ENCODE measurements around the gene FKBP15. TPM values are rescaled to one million over a fixed set of nuclear protein-coding genes. Genes with fewer than 3 reads are reported as not detected.

FKBP15 gene
- total RNA-seq, 1 donor from 2014 or later, result 26.9 TPM

DNA sequence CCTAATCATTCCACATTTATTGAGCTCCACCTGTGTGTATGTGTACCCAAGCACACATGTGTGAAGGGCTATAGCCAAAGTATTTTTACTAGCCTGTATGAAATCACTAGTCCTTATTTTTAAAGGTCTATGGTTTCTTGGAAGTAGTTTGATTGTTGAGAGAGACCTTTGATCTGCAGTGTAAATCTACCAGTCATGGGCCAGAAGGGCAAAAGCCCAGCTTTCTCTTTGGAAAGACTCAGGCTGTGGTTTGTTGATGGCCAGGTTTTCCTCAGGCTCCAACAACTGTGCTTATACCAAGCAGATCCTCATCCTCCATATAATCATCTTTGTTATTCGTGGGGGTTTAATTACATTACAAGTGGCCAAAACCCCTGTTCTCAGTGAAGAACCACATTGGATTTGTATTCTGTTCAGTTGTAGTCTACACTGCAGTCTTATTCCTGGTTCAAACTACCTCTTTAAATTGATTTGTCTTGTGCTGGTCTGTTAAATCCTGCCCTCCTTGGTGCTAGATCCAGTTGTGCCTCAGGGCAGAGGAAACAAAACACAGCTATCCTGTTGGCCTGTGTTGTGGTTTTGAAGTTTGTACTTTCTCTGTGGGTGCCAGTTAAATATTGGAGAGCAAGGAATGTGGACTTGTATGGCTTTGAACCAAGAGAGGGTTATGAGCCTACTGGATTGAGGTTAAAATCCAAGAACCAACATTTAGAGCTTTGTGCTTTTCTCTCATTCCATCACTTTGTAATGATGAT lies 41.0 kb upstream of the FKBP15 start:
- H3K9me3 Mint-ChIP-seq (ENCODE audit: low read depth), result no peaks in the 10 kb centered on the region
- TF ChIP-seq, protein P1, sequence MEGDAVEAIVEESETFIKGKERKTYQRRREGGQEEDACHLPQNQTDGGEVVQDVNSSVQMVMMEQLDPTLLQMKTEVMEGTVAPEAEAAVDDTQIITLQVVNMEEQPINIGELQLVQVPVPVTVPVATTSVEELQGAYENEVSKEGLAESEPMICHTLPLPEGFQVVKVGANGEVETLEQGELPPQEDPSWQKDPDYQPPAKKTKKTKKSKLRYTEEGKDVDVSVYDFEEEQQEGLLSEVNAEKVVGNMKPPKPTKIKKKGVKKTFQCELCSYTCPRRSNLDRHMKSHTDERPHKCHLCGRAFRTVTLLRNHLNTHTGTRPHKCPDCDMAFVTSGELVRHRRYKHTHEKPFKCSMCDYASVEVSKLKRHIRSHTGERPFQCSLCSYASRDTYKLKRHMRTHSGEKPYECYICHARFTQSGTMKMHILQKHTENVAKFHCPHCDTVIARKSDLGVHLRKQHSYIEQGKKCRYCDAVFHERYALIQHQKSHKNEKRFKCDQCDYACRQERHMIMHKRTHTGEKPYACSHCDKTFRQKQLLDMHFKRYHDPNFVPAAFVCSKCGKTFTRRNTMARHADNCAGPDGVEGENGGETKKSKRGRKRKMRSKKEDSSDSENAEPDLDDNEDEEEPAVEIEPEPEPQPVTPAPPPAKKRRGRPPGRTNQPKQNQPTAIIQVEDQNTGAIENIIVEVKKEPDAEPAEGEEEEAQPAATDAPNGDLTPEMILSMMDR (IDR thresholded peaks at IDR 0.05; ENCODE audit: unreplicated experiment), result no peak
- no peak overlapping the region for H3K27ac Mint-ChIP-seq
- H3K36me3 Mint-ChIP-seq (ENCODE audit: insufficient read depth), result peaks cover 21% of the 10 kb centered on the region
- H3K4me3 Mint-ChIP-seq (ENCODE audit: low read depth), result no peak overlapping the region
- DNase-seq (ENCODE audit: low spot score, unreplicated experiment), result no peak
- peaks cover 12% of the 10 kb centered on the region for H3K4me1 Mint-ChIP-seq (ENCODE audit: low read depth)
- no peaks in the 10 kb centered on the region for H3K27me3 Mint-ChIP-seq

DNA sequence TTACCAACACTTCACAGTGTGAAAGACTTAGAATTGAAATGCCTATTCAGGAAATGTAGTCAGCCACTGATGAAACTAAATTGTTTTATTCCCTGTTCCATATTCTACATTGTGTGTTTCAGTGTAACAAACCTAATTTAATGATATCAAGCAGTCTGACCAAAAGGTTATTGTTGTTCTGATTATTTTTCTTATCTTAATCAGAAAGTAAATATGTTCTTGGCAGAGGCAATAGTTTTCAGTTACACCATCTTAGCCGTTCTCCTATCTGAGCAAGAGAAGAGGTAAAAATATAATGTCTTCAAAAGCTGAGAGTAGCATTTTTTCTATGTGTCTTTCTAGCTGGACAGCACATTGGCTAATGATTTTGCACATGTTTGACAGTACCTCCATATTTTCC lies 37.2 kb upstream of the FKBP15 start:
- H3K9me3 Mint-ChIP-seq (ENCODE audit: low read depth), result no peaks in the 10 kb centered on the region
- H3K27ac Mint-ChIP-seq, result no peak overlapping the region

DNA sequence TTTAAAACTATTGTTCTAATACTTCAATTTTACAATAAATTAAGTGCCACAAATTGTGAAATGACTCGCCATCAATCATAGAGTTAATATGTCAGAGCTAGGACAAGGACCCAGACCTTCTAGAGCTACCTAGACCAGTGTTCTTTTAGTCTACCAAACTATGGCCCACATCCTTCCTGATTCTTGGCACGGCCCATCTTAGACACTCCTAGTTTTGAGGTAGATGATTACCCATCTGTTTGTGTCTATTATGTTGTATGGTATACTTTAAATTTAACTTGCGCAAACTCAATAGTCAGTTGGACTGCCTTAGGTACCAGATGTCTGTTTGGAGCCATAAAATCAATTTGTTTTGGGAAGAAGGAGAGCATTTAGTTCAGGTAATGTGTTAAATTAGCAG lies 36.8 kb upstream of the FKBP15 start:
- no peak for DNase-seq (ENCODE audit: low spot score, unreplicated experiment)
- Mint-ChIP-seq H3K27ac (no peak overlapping the region), H3K36me3 (ENCODE audit: insufficient read depth) (peaks cover 19% of the 10 kb centered on the region), H3K27me3 (no peaks in the 10 kb centered on the region), H3K4me3 (ENCODE audit: low read depth) (no peak overlapping the region), H3K9me3 (ENCODE audit: low read depth) (no peaks in the 10 kb centered on the region), H3K4me1 (ENCODE audit: low read depth) (peaks cover 15% of the 10 kb centered on the region)
- TF ChIP-seq, protein P1 (IDR thresholded peaks at IDR 0.05; ENCODE audit: unreplicated experiment), result no peak

More for the DNA sequence above, 37.2 kb upstream of the FKBP15 start:
- Mint-ChIP-seq H3K36me3 (ENCODE audit: insufficient read depth) (peaks cover 19% of the 10 kb centered on the region), H3K4me1 (ENCODE audit: low read depth) (peaks cover 15% of the 10 kb centered on the region), H3K27me3 (no peaks in the 10 kb centered on the region), H3K4me3 (ENCODE audit: low read depth) (no peak overlapping the region)
- DNase-seq (ENCODE audit: low spot score, unreplicated experiment), result no peak
- TF ChIP-seq, protein P1 (IDR thresholded peaks at IDR 0.05; ENCODE audit: unreplicated experiment), result no peak

DNA sequence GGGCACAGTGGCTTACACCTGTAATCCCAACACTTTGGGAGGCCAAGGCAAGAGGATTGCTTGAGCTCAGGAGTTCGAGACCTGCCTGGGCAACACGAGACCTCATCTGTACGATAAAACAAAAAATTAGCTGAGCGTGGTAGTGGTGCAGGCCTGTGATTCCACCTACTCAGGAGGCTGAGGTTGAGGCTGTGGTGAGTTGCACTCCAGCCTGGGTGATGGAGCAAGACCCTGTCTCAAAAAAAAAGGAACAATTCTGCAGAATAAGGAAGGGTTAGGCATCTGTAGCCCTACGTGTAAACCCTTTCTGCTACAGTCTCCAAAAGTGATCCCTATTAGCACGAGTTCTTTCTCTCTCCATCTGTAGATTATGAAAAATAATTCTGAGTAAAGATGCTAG lies 34.4 kb upstream of the FKBP15 start:
- H3K4me1 Mint-ChIP-seq (ENCODE audit: low read depth), result peaks cover 15% of the 10 kb centered on the region
- DNase-seq (ENCODE audit: low spot score, unreplicated experiment), result no peak
- H3K27me3 Mint-ChIP-seq, result no peaks in the 10 kb centered on the region
- peaks cover 21% of the 10 kb centered on the region for H3K36me3 Mint-ChIP-seq (ENCODE audit: insufficient read depth)
- H3K9me3 Mint-ChIP-seq (ENCODE audit: low read depth), result peaks cover 2% of the 10 kb centered on the region
- H3K27ac Mint-ChIP-seq, result no peak overlapping the region
- TF ChIP-seq, protein P1 (IDR thresholded peaks at IDR 0.05; ENCODE audit: unreplicated experiment), result no peak
- no peak overlapping the region for H3K4me3 Mint-ChIP-seq (ENCODE audit: low read depth)

DNA sequence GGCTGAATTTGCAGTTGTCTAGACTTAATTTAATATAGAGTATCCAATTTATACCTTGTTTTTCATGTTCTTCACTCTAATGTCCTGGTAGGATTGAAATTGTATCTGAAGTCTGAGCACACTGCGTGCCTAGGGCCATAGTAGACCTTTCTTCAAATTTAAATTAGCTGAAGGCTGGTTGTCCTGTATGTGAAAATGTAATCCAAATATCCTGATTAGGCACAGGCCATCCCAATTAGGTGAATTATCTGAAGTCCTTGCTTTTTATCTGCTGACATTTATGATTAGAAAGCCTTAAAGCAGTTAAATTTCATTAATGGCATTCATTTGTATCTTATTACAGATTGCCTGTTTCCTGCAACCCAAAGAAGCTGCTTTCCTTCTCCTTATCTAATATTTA lies 33.9 kb upstream of the FKBP15 start:
- Mint-ChIP-seq H3K27me3 (no peaks in the 10 kb centered on the region), H3K4me3 (ENCODE audit: low read depth) (no peak overlapping the region)

More for the DNA sequence above, 33.9 kb upstream of the FKBP15 start:
- Mint-ChIP-seq H3K9me3 (ENCODE audit: low read depth) (peaks cover 2% of the 10 kb centered on the region), H3K4me1 (ENCODE audit: low read depth) (peaks cover 15% of the 10 kb centered on the region), H3K27ac (no peak overlapping the region), H3K36me3 (ENCODE audit: insufficient read depth) (peaks cover 17% of the 10 kb centered on the region)
- TF ChIP-seq, protein P1 (IDR thresholded peaks at IDR 0.05; ENCODE audit: unreplicated experiment), result no peak
- no peak for DNase-seq (ENCODE audit: low spot score, unreplicated experiment)
